ENCODE data around the gene TRIM7. TPM values are rescaled to one million over a fixed set of nuclear protein-coding genes. Genes with fewer than 3 reads are reported as not detected.

TRIM7 gene
- polyA plus RNA-seq, 1 experiment: 3.2 TPM

DNA sequence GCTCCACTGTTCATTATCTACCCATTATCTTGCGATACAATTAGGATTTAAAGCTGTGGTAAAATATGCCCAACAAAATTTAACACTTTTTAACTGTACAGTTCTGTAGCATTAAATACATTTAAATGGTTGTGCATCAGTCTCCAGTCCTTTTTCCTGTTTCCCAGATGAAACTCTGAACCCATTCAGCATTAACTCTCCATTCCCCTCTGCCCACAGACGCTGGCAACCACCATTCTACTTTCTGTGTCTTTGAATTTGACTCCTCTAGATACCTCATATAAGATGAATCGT, 2.9 kb upstream of the TRIM7 start:
- TF ChIP-seq, protein P1, sequence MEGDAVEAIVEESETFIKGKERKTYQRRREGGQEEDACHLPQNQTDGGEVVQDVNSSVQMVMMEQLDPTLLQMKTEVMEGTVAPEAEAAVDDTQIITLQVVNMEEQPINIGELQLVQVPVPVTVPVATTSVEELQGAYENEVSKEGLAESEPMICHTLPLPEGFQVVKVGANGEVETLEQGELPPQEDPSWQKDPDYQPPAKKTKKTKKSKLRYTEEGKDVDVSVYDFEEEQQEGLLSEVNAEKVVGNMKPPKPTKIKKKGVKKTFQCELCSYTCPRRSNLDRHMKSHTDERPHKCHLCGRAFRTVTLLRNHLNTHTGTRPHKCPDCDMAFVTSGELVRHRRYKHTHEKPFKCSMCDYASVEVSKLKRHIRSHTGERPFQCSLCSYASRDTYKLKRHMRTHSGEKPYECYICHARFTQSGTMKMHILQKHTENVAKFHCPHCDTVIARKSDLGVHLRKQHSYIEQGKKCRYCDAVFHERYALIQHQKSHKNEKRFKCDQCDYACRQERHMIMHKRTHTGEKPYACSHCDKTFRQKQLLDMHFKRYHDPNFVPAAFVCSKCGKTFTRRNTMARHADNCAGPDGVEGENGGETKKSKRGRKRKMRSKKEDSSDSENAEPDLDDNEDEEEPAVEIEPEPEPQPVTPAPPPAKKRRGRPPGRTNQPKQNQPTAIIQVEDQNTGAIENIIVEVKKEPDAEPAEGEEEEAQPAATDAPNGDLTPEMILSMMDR (IDR thresholded peaks at IDR 0.05; ENCODE audit: insufficient read depth, low read depth, low read length): no peak
- ChIA-PET POLR2A (no interaction called here), CTCF (interaction anchor here (1.3 to 2.6 kb wide), 4 partner anchors 9 to 40 kb away, joined by 4 to 12 read pairs (median 4); no protein-coding TSS in a partner anchor)
- no peak overlapping the region for H3K4me3 ChIP-seq (ENCODE audit: low read depth, low read length)
- no peak for DNase-seq (ENCODE audit: low read depth)
- no peaks in the 10 kb centered on the region for H3K36me3 ChIP-seq (ENCODE audit: control insufficient read depth, insufficient read depth, low read length)
- H3K27me3 ChIP-seq (ENCODE audit: control insufficient read depth, insufficient read depth, low read length): peaks cover under 1% of the 10 kb centered on the region; the same call in 1 of the 2 replicates

DNA sequence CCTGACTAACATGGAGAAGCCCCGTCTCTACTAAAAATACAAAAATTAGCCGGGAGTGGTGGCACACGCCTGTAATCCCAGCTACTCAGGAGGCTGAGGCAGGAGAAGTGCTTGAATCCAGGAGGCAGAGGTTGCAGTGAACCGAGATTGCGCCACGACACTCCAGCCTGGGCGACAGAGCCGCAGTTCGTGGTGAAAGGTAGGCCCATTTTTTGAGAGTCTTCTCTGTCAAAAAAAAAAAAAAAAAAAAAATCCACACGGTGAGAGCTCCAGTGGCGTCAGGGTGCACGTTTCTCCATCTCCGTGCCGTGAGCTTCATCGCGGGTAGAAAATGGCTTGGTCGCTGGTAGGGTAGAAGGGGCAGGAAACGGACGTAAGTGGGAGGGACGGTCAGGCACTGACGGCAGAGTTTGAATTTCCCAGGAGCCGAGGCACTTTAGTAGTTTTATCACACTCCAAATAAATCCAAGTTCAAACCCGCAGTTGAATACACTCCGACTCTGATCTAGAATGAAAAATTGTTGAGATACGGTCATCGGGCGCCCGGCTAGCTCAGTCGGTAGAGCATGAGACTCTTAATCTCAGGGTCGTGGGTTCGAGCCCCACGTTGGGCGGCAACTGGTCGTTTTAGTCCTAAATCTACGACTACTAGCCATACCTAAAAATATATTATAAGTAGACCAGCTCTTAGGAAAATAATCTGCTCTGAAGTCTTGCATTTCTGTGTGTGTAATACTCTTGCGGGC, 2.4 kb upstream of the TRIM7 start:
- POLR2A ChIA-PET: no interaction called here

DNA sequence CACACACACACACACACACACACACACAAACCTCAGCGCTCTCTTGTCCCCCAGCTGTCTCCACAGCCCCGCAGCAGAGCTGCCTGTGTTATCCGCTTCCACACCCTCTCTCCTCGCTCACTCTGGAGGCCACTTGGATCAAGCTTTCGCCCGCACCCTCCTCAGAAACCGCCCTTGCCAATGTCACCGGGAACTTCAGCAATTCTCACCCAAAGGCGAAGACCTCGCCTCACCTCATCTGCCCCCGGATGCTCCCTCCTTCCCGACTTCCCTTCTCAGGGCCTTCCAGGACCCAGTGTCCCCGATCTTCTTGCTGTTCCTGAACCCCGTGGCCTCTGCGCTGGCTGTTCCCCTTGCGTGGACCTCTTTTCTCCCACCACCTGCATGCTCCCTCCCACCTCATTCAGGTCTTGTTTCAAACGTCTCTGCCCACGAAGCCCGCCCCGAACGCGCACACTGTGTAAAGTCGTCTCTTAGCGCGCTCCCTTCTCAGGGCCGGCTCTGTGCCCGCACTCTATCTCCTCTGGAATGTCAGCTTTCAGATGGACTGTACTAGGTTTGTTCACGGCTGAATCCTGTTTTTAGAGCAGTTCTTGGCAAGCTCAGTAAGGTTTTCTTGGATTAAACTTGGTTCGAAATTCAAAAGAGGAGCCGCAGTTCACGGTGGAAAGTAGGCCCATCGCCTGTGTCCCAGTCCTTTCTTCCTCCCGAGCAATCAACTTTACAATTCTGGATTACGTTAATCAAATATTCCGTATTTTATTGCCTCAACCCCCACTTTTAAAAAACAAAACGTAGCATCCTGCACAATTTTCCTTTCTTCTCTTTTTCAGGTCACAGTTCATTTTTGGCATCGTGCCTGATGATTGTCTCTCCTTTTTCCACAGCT, 1.0 kb upstream of the TRIM7 start:
- ChIA-PET POLR2A (no interaction called here), CTCF (interaction anchor here (0.9 to 2.6 kb wide), 7 partner anchors 12 to 46 kb away, joined by 4 to 12 read pairs (median 5); partner anchors contain the start of gene TRIM41)
- H3K27me3 ChIP-seq (ENCODE audit: control insufficient read depth, insufficient read depth, low read length): no peaks in the 10 kb centered on the region
- no peaks in the 10 kb centered on the region for H3K36me3 ChIP-seq (ENCODE audit: control insufficient read depth, insufficient read depth, low read length)
- H3K4me3 ChIP-seq (ENCODE audit: low read depth, low read length): no peak overlapping the region; the same call in 1 of the 2 replicates
- DNase-seq (ENCODE audit: low read depth): no peak
- TF ChIP-seq, protein P1 (IDR thresholded peaks at IDR 0.05; ENCODE audit: insufficient read depth, low read depth, low read length): no peak

More for the DNA sequence above, 2.4 kb upstream of the TRIM7 start:
- TF ChIP-seq, protein P1 (IDR thresholded peaks at IDR 0.05; ENCODE audit: insufficient read depth, low read depth, low read length): no peak
- DNase-seq (ENCODE audit: low read depth): peak; percentile 74
- CTCF ChIA-PET: interaction anchor here (0.6 to 2.6 kb wide), 9 partner anchors 10 to 52 kb away, joined by 3 to 12 read pairs (median 5); partner anchors contain the start of gene TRIM41
- no peaks in the 10 kb centered on the region for H3K36me3 ChIP-seq (ENCODE audit: control insufficient read depth, insufficient read depth, low read length)
- no peaks in the 10 kb centered on the region for H3K27me3 ChIP-seq (ENCODE audit: control insufficient read depth, insufficient read depth, low read length)
- peak overlapping the region; percentile 55 for H3K4me3 ChIP-seq (ENCODE audit: low read depth, low read length)

DNA sequence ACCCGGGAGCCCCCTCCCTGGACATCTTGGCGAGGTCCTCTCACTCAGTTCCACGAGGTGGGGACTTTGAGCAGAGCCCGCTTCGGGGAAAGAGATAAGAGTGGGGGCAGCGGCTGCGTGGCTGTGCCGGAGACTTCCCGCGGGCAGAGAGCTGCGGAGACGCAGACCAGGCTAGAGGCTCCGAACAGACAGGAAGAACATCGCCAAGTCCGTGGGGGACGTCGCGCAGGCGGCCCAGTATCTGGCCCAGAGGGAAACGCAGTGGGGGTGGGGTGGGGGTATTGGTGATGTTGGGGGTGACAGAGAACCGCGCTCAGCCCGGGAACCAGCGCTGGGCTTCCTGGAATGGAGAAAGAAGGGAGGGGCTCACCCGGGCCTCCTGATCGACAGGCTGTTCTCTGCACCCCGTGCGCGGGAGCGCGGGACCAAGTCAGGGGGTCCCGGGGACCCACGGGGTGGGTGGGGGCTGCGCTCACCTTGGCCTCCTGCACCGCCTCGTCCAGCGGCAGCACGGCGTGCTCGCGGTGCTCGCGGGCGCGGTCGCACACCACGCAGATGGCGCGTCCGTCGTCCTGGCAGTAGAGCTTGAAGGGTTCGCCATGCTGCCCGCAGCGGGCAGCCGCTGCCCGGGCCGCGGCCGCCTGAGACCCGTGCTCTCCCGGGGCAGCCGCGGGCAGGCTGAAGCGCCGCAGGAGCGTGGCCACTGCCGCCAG, 727 bp downstream of the TRIM7 start:
- ChIA-PET POLR2A (interaction anchor here (0.5 to 1.2 kb wide), 2 partner anchors 13 to 19 kb away, joined by 3 to 5 read pairs; partner anchors contain the start of gene TRIM41), CTCF (interaction anchor here (1.1 to 1.7 kb wide), 3 partner anchors 11 to 58 kb away, joined by 3 to 4 read pairs (median 3); no protein-coding TSS in a partner anchor)
- Histone ChIP-seq H3K27me3 (ENCODE audit: control insufficient read depth, insufficient read depth, low read length) (no peaks in the 10 kb centered on the region), H3K36me3 (ENCODE audit: control insufficient read depth, insufficient read depth, low read length) (no peaks in the 10 kb centered on the region), H3K4me3 (ENCODE audit: low read depth, low read length) (peak overlapping the region; percentile 55)
- DNase-seq (ENCODE audit: low read depth): no peak
- TF ChIP-seq, protein P1 (IDR thresholded peaks at IDR 0.05; ENCODE audit: insufficient read depth, low read depth, low read length): no peak

Data from BJ (cell line).